ENCODE results near the gene GALK1. TPM values are rescaled to one million over a fixed set of nuclear protein-coding genes. Genes with fewer than 3 reads are reported as not detected.

The GALK1 gene
- total and polyA plus RNA-seq, 9 of the 15 experiments (the other 6 are each of a cell fraction or from before 2014, with no cell fraction given) = 0.45 to 51.6 (median 17.4) TPM

DNA sequence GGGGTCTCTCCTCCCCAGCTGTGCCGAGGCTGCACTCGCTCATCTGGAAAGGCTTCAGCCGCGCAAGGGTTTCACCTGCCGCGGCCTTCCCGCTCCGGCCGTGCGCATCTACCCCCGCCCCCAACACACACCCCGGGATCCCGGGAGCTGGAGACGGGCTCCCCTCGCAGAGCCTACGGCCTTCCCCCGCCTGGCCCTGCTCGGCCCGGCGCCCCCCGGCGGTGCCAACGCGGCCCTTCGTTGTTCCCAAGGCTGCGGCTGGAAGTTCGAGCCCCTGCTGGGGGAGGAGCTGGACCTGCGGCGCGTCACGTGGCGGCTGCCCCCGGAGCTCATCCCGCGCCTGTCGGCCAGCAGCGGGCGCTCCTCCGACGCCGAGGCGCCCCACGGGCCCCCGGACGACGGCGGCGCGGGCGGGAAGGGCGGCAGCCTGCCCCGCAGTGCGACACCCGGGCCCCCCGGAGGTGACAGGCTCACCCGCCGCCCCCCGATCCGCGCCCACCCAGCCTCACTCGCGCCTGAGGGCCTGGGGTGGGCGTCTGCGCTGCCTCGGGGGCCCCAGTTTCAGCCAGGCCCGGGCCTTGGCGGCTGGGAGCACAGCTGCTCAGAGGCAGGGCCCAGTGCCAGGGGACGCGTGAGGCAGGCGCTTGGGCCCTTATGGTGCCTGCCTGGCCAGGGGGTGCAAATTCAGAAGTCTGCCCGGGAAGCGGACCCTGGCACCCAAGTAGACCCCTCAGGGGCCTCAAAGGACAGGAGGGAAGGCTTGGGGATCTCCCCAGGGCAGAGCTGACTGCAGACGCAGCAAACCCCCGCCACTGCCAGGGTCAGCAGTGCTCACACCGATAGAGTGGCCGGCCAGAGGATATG lies 11.2 kb downstream of the GALK1 start (continued):
- TF ChIP-seq, protein P1, sequence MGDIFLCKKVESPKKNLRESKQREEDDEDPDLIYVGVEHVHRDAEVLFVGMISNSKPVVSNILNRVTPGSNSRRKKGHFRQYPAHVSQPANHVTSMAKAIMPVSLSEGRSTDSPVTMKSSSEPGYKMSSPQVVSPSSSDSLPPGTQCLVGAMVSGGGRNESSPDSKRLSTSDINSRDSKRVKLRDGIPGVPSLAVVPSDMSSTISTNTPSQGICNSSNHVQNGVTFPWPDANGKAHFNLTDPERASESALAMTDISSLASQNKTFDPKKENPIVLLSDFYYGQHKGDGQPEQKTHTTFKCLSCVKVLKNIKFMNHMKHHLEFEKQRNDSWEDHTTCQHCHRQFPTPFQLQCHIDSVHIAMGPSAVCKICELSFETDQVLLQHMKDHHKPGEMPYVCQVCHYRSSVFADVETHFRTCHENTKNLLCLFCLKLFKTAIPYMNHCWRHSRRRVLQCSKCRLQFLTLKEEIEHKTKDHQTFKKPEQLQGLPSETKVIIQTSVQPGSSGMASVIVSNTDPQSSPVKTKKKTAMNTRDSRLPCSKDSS (IDR thresholded peaks at IDR 0.05; ENCODE audit: low read depth, partially characterized antibody) = no peak
- peak; percentile 26; the same call in 1 of the 2 replicates for TF ChIP-seq KAT7 (CRISPR knock-in tag; IDR thresholded peaks at IDR 0.05; ENCODE audit: borderline replicate concordance)
- no peak for TF ChIP-seq ZNF589 (CRISPR knock-in tag; IDR thresholded peaks at IDR 0.05; ENCODE audit: low read depth)
- TF ChIP-seq, protein P2, sequence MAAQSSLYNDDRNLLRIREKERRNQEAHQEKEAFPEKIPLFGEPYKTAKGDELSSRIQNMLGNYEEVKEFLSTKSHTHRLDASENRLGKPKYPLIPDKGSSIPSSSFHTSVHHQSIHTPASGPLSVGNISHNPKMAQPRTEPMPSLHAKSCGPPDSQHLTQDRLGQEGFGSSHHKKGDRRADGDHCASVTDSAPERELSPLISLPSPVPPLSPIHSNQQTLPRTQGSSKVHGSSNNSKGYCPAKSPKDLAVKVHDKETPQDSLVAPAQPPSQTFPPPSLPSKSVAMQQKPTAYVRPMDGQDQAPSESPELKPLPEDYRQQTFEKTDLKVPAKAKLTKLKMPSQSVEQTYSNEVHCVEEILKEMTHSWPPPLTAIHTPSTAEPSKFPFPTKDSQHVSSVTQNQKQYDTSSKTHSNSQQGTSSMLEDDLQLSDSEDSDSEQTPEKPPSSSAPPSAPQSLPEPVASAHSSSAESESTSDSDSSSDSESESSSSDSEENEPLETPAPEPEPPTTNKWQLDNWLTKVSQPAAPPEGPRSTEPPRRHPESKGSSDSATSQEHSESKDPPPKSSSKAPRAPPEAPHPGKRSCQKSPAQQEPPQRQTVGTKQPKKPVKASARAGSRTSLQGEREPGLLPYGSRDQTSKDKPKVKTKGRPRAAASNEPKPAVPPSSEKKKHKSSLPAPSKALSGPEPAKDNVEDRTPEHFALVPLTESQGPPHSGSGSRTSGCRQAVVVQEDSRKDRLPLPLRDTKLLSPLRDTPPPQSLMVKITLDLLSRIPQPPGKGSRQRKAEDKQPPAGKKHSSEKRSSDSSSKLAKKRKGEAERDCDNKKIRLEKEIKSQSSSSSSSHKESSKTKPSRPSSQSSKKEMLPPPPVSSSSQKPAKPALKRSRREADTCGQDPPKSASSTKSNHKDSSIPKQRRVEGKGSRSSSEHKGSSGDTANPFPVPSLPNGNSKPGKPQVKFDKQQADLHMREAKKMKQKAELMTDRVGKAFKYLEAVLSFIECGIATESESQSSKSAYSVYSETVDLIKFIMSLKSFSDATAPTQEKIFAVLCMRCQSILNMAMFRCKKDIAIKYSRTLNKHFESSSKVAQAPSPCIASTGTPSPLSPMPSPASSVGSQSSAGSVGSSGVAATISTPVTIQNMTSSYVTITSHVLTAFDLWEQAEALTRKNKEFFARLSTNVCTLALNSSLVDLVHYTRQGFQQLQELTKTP (IDR thresholded peaks at IDR 0.05; ENCODE audit: low read depth in 1 of 2, partially characterized antibody in 2 of 2) = no peak
- TF ChIP-seq MCM3 (IDR thresholded peaks at IDR 0.05) = no peak
- no peak; the same call in 1 of the 2 replicates for TF ChIP-seq CREB1 (IDR thresholded peaks at IDR 0.05)
- TF ChIP-seq CREB1 (CRISPR knock-in tag; IDR thresholded peaks at IDR 0.05) = peak; percentile 78
- 0 out of 2 replicates have a peak, but pooled peaks have one; percentile 12 for TF ChIP-seq ZBTB17 (CRISPR knock-in tag; IDR thresholded peaks at IDR 0.05)
- 0 out of 2 replicates have a peak, but pooled peaks have one; percentile 64 for TF ChIP-seq ILF3 (IDR thresholded peaks at IDR 0.05; ENCODE audit: borderline replicate concordance)
- no peak for TF ChIP-seq SRSF7 (optimal IDR thresholded peaks at IDR 0.05; ENCODE audit: low read depth, low read length)
- TF ChIP-seq NFE2 (IDR thresholded peaks at IDR 0.05; ENCODE audit: low read depth) = no peak
- no peak for TF ChIP-seq ZNF584 (CRISPR knock-in tag; IDR thresholded peaks at IDR 0.05; ENCODE audit: low read depth)
- TF ChIP-seq EZH2 (IDR thresholded peaks at IDR 0.05; ENCODE audit: borderline replicate concordance, low read depth, low read length) = no peak
- 0 out of 2 replicates have a peak, but pooled peaks have one; percentile 58 for TF ChIP-seq ZNF282 (CRISPR knock-in tag; IDR thresholded peaks at IDR 0.05)
- peak; percentile 59 for TF ChIP-seq GTF3C2 (IDR thresholded peaks at IDR 0.05; ENCODE audit: borderline replicate concordance, extremely low read depth, insufficient read length)
- TF ChIP-seq, protein P3, sequence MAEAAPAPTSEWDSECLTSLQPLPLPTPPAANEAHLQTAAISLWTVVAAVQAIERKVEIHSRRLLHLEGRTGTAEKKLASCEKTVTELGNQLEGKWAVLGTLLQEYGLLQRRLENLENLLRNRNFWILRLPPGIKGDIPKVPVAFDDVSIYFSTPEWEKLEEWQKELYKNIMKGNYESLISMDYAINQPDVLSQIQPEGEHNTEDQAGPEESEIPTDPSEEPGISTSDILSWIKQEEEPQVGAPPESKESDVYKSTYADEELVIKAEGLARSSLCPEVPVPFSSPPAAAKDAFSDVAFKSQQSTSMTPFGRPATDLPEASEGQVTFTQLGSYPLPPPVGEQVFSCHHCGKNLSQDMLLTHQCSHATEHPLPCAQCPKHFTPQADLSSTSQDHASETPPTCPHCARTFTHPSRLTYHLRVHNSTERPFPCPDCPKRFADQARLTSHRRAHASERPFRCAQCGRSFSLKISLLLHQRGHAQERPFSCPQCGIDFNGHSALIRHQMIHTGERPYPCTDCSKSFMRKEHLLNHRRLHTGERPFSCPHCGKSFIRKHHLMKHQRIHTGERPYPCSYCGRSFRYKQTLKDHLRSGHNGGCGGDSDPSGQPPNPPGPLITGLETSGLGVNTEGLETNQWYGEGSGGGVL (CRISPR knock-in tag; IDR thresholded peaks at IDR 0.05) = no peak

Data from K562 (cell line).